ENCODE data around the gene PGA4.
"Not testable (repeated sequence)": the region's sequence is repeated elsewhere in the genome, so short reads cannot be mapped to it uniquely, and the experiment has no call there.

PGA4 gene

GRCh38 chr11:61207636-61208310 is 14.4 kb upstream of the PGA4 start:
- not testable (repeated sequence) for DNase-seq

- not testable (repeated sequence) for DNase-seq
These were observed 11.5 kb upstream of the PGA4 start for GRCh38 chr11:61210629-61211028.

GRCh38 chr11:61211327-61211952 is 10.7 kb upstream of the PGA4 start:
- not testable (repeated sequence) for DNase-seq

GRCh38 chr11:61212202-61212601 is 9.9 kb upstream of the PGA4 start:
- DNase-seq, result not testable (repeated sequence)

- not testable (repeated sequence) for DNase-seq
These were observed 8.3 kb upstream of the PGA4 start for GRCh38 chr11:61213711-61214324.

- not testable (repeated sequence) for DNase-seq
These were observed 3.8 kb upstream of the PGA4 start for GRCh38 chr11:61218306-61218705.

- DNase-seq, result not testable (repeated sequence)
These were observed 3.1 kb upstream of the PGA4 start for GRCh38 chr11:61219016-61219415.

GRCh38 chr11:61222692-61223091 is 545 bp downstream of the PGA4 start:
- DNase-seq, result not testable (repeated sequence)

- DNase-seq, result not testable (repeated sequence)
These were observed 4.5 kb downstream of the PGA4 start for GRCh38 chr11:61226457-61227137.

GRCh38 chr11:61229458-61229857 is 7.3 kb downstream of the PGA4 start:
- not testable (repeated sequence) for DNase-seq

- not testable (repeated sequence) for DNase-seq
These were observed 8.9 kb downstream of the PGA4 start for GRCh38 chr11:61231033-61231432.

- not testable (repeated sequence) for DNase-seq
These were observed 9.4 kb downstream of the PGA4 start for GRCh38 chr11:61231585-61231984.

GRCh38 chr11:61232548-61233145 is 10.5 kb downstream of the PGA4 start:
- not testable (repeated sequence) for DNase-seq

GRCh38 chr11:61237130-61237529 is 15.0 kb downstream of the PGA4 start:
- not testable (repeated sequence) for DNase-seq

GRCh38 chr11:61240288-61240687 is 18.1 kb downstream of the PGA4 start:
- not testable (repeated sequence) for DNase-seq

GRCh38 chr11:61240875-61241274 is 18.7 kb downstream of the PGA4 start, which contains the start of gene PGA5:
Gene PGA5 (plus strand): TSS chr11:61241175. CDS start chr11:61241227, 52 bp downstream.
- not testable (repeated sequence) for DNase-seq

- DNase-seq, result not testable (repeated sequence)
These were observed 19.4 kb downstream of the PGA4 start for GRCh38 chr11:61241526-61241925.

- not testable (repeated sequence) for DNase-seq
These were observed 23.3 kb downstream of the PGA4 start for GRCh38 chr11:61245284-61245964.

- not testable (repeated sequence) for DNase-seq
These were observed 25.9 kb downstream of the PGA4 start for GRCh38 chr11:61248071-61248470.

- DNase-seq, result not testable (repeated sequence)
These were observed 27.1 kb downstream of the PGA4 start for GRCh38 chr11:61249201-61249600.

GRCh38 chr11:61250796-61251765 is 28.9 kb downstream of the PGA4 start:
- DNase-seq, result not testable (repeated sequence)
